HT1080 (cell line): Measurements from ENCODE around the gene FAM72B. TPM values are rescaled to one million over a fixed set of nuclear protein-coding genes. Genes with fewer than 3 reads are reported as not detected.
A peak's percentile ranks its signal among the peaks of the same experiment; 100 is the strongest.
"Not testable (repeated sequence)": the region's sequence is repeated elsewhere in the genome, so short reads cannot be mapped to it uniquely, and the experiment has no call there.

Experiments
- DNase-seq: peaks from one replicate; pipeline ENCODE4 v3.0.0-alpha.2; 2015; ENCODE audit warnings: low read depth
- total RNA-seq: library from RNA; depleted of rRNA; stranded (reverse); fragments of >200 nt; shearing (Covaris generic); gene quantifications from 2 replicates; pipeline ENCODE4 v1.2.3, GENCODE V29; 2014; rRNA removed

FAM72B gene
- total RNA-seq, 1 experiment from 2014 or later: 16.0 TPM

- DNase-seq: peak; percentile 31
Measured at GRCh38 chr1:121155671-121156358, 28.3 kb downstream of the FAM72B start.

- not testable (repeated sequence) for DNase-seq
Measured at GRCh38 chr1:121154811-121155210, 29.3 kb downstream of the FAM72B start.

- DNase-seq: not testable (repeated sequence)
Measured at GRCh38 chr1:121152788-121153187, 31.4 kb downstream of the FAM72B start.

- not testable (repeated sequence) for DNase-seq
Measured at GRCh38 chr1:121151294-121151693, 32.8 kb downstream of the FAM72B start.

GRCh38 chr1:121148489-121149190 is 35.5 kb downstream of the FAM72B start:
- not testable (repeated sequence) for DNase-seq

- DNase-seq: not testable (repeated sequence)
Measured at GRCh38 chr1:121140393-121140792, 43.7 kb downstream of the FAM72B start.

GRCh38 chr1:121131494-121131893 is 52.6 kb downstream of the FAM72B start:
- DNase-seq: not testable (repeated sequence)

- DNase-seq: not testable (repeated sequence)
Measured at GRCh38 chr1:121118480-121118824, 65.7 kb downstream of the FAM72B start.

Other genes starting within 250 kb of the FAM72B start
- gene SRGAP2C, start 635 bp upstream of the FAM72B start, total RNA-seq: 22.6 and 25.4 TPM in 2 replicates